IMR-90 (cell line): ENCODE data around the gene NFKB1.

Experiments used
- BHLHE40 ChIP-seq: fragments of 150-350 bp; IDR thresholded peaks from 2 replicates; pipeline ENCODE4 v1.6.1; 2016; ENCODE audit warnings: mild to moderate bottlenecking, low read depth, low read length
- MAZ ChIP-seq: IDR thresholded peaks from 2 replicates; pipeline ENCODE4 v1.6.1; 2012; ENCODE audit warnings: low read depth, mild to moderate bottlenecking, low read length, improper control_type of control experiment, moderate library complexity, borderline replicate concordance
- POLR2A ChIP-seq: IDR thresholded peaks from 2 replicates; pipeline ENCODE4 v1.6.1; 2012; ENCODE audit warnings: mild to moderate bottlenecking, low read depth, low read length
- RFX5 ChIP-seq: IDR thresholded peaks from 2 replicates; pipeline ENCODE4 v1.8.0; 2012; ENCODE audit warnings: low read depth, mild to moderate bottlenecking, low read length, moderate library complexity
- TF ChIP-seq, protein P1 (sequence below): conservative IDR thresholded peaks from 2 replicates; pipeline ENCODE4 v1.5.1; 2012; ENCODE audit warnings: mild to moderate bottlenecking, low read depth, low read length, improper control_type of control experiment
- TF ChIP-seq, protein P2 (sequence below): fragments of 150-350 bp; IDR thresholded peaks from 2 replicates; pipeline ENCODE4 v1.6.1; 2017; ENCODE audit warnings: mild to moderate bottlenecking, antibody characterized with exemption, low read length, low read depth

- TF ChIP-seq RFX5: no peak
- TF ChIP-seq, protein P1, sequence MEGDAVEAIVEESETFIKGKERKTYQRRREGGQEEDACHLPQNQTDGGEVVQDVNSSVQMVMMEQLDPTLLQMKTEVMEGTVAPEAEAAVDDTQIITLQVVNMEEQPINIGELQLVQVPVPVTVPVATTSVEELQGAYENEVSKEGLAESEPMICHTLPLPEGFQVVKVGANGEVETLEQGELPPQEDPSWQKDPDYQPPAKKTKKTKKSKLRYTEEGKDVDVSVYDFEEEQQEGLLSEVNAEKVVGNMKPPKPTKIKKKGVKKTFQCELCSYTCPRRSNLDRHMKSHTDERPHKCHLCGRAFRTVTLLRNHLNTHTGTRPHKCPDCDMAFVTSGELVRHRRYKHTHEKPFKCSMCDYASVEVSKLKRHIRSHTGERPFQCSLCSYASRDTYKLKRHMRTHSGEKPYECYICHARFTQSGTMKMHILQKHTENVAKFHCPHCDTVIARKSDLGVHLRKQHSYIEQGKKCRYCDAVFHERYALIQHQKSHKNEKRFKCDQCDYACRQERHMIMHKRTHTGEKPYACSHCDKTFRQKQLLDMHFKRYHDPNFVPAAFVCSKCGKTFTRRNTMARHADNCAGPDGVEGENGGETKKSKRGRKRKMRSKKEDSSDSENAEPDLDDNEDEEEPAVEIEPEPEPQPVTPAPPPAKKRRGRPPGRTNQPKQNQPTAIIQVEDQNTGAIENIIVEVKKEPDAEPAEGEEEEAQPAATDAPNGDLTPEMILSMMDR: no peak
- TF ChIP-seq, protein P2, sequence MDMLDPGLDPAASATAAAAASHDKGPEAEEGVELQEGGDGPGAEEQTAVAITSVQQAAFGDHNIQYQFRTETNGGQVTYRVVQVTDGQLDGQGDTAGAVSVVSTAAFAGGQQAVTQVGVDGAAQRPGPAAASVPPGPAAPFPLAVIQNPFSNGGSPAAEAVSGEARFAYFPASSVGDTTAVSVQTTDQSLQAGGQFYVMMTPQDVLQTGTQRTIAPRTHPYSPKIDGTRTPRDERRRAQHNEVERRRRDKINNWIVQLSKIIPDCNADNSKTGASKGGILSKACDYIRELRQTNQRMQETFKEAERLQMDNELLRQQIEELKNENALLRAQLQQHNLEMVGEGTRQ: no peak
- TF ChIP-seq POLR2A: no peak
- TF ChIP-seq MAZ: no peak
- no peak for TF ChIP-seq BHLHE40
These were observed 105.1 kb downstream of the NFKB1 start for GRCh38 chr4:102606261-102606660.
